Gastroesophageal sphincter (tissue), 4 donors: ENCODE measurements around the gene C15orf39. TPM values are rescaled to one million over a fixed set of nuclear protein-coding genes. Genes with fewer than 3 reads are reported as not detected.
"Not testable (repeated sequence)": the region's sequence is repeated elsewhere in the genome, so short reads cannot be mapped to it uniquely, and the experiment has no call there.

Experiments
- ATAC-seq: fragments of 150-250 bp; one replicate; pipeline ENCODE4 v1.9.1; 2016; ENCODE audit warnings: mild to moderate bottlenecking, moderate library complexity
- H3K27ac ChIP-seq, 4 donors: fragments of 200-600 bp; sonication (generic) in 3 of 4; 1 replicate in 3 of 4; 2 replicates in 1 of 4; pipeline ENCODE4 v1.5.1; 2016 to 2019
- H3K27me3 ChIP-seq: fragments of 200-600 bp; sonication (generic); one replicate; pipeline ENCODE4 v1.5.1; 2019
- H3K36me3 ChIP-seq, 2 donors: fragments of 200-600 bp; sonication (generic); one replicate each; pipeline ENCODE4 v1.5.1; 2019; ENCODE audit warnings: control low read depth in 1 of 2
- H3K4me1 ChIP-seq, 3 donors: fragments of 200-600 bp; sonication (generic); 1 replicate in 2 of 3; 2 replicates in 1 of 3; pipeline ENCODE4 v1.5.1; 2016 to 2019; ENCODE audit warnings: control low read depth in 2 of 3
- H3K4me3 ChIP-seq, 2 donors: fragments of 200-600 bp; sonication (generic); one replicate each; pipeline ENCODE4 v1.5.1; 2019; ENCODE audit warnings: mild to moderate bottlenecking in 1 of 2, moderate library complexity in 1 of 2
- H3K9me3 ChIP-seq, 3 donors: fragments of 200-600 bp; sonication (generic); one replicate each; pipeline ENCODE4 v1.5.1; 2017 to 2019; ENCODE audit warnings: control low read depth in 2 of 3
- WGBS, 2 donors: methylation state at CpG; one replicate each; pipeline ENCODE4 v1.1.5; 2018; ENCODE audit warnings: low coverage in 1 of 2; 5-methylcytosine and 5-hydroxymethylcytosine counted together
- small RNA-seq, 4 donors: library from RNA; depleted of rRNA; stranded (forward); fragments of <200 nt; gene quantifications; one replicate each; pipeline ENCODE3, GENCODE V24; 2016
- total RNA-seq, 4 donors: library from RNA; depleted of rRNA; stranded (reverse); fragments of >200 nt; gene quantifications; one replicate each; pipeline ENCODE4 v1.1.0, GENCODE V29; 2016

Gene C15orf39
- total RNA-seq, 4 donors from 2014 or later = 7.3 to 13.2 (median 11.5) TPM

- not testable (repeated sequence) for H3K27me3 ChIP-seq, H3K36me3 ChIP-seq, ATAC-seq, H3K4me1 ChIP-seq, H3K27ac ChIP-seq, H3K9me3 ChIP-seq, H3K4me3 ChIP-seq
- WGBS, 2 donors = no CpG with 5 or more reads among the region's 3 CpGs
Measured at GRCh38 chr15:75259873-75260272, 58.2 kb downstream of the C15orf39 start.

Small RNA genes within 50 kb of the gene (small RNA-seq; reads per million reads assigned to genes)
- gene AC068338.1 = 0 reads per million in 4 donors

Other genes with a start within 250 kb of the C15orf39 start
- gene RPP25, start 245.1 kb upstream of the C15orf39 start, total RNA-seq = 1 to 10 TPM; 1.6 to 8.0 (median 6.7) TPM
- gene SCAMP5, start 206.3 kb upstream of the C15orf39 start, total RNA-seq = 10 to 100 TPM in 1 of 4 donors, 1 to 10 TPM in 3; 2.2 to 10.1 (median 5.6) TPM
- 10 to 100 TPM in 3 of 4 donors, 1 to 10 TPM in 1; 7.8 to 14.2 (median 12.9) TPM for gene PPCDC, start 178.3 kb upstream of the C15orf39 start, total RNA-seq
- gene GOLGA6C, start 56.5 kb downstream of the C15orf39 start, total RNA-seq = not detected
- gene GOLGA6D, start 81.0 kb downstream of the C15orf39 start, total RNA-seq = not detected
- gene COMMD4, start 134.2 kb downstream of the C15orf39 start, total RNA-seq = 10 to 100 TPM; 30.0 to 65.2 (median 50.4) TPM
- gene NEIL1, start 145.2 kb downstream of the C15orf39 start, total RNA-seq = 10 to 100 TPM in 3 of 4 donors, 1 to 10 TPM in 1; 8.7 to 47.8 (median 28.9) TPM
- gene MAN2C1, start 166.7 kb downstream of the C15orf39 start, total RNA-seq = 100 to 1,000 TPM in 2 of 4 donors, 10 to 100 TPM in 2; 78.2 to 269 (median 102) TPM
- gene SIN3A, start 249.8 kb downstream of the C15orf39 start, total RNA-seq = 10 to 100 TPM; 31.7 to 54.8 (median 35.8) TPM